Astrocyte (in vitro differentiated cells and primary cell): Measurements from ENCODE around the gene RPP38. TPM values are rescaled to one million over a fixed set of nuclear protein-coding genes. Genes with fewer than 3 reads are reported as not detected.

Experiments
- DNase-seq: peaks from one replicate; pipeline ENCODE4 v3.0.0-alpha.2; 2010; ENCODE audit warnings: low read depth
- FAIRE-seq: peaks from 2 replicates; lab custom pipeline; 2011; peaks lifted over from hg19 to GRCh38; lab: Jason Lieb, UNC
- H2AFZ ChIP-seq: 2 replicates; pipeline ENCODE4 v1.6.0; 2012; ENCODE audit warnings: low read depth, low read length, inconsistent platforms
- H3K27ac ChIP-seq: 2 replicates; pipeline ENCODE4 v1.5.1; 2011; ENCODE audit warnings: low read depth, low read length, inconsistent platforms
- H3K27me3 ChIP-seq: 2 replicates; pipeline ENCODE4 v1.6.0; 2011; ENCODE audit warnings: low read length, inconsistent platforms; ENCODE audit not compliant: insufficient read depth
- H3K36me3 ChIP-seq: 2 replicates; pipeline ENCODE4 v1.5.1; 2011; ENCODE audit warnings: low read length, inconsistent platforms; ENCODE audit not compliant: insufficient read depth
- H3K4me1 ChIP-seq: 2 replicates; pipeline ENCODE4 v1.5.1; 2011; ENCODE audit warnings: low read length, inconsistent platforms; ENCODE audit not compliant: insufficient read depth
- H3K4me2 ChIP-seq: 2 replicates; pipeline ENCODE4 v1.6.0; 2012; ENCODE audit warnings: low read length, inconsistent platforms
- H3K4me3 ChIP-seq: 2 replicates; pipeline ENCODE4 v1.5.1; 2011; ENCODE audit warnings: low read depth, mild to moderate bottlenecking, low read length, inconsistent platforms; ENCODE audit not compliant: insufficient read depth
- H3K79me2 ChIP-seq: 2 replicates; pipeline ENCODE4 v1.6.0; 2012; ENCODE audit warnings: mild to moderate bottlenecking, low read length, inconsistent platforms; ENCODE audit not compliant: insufficient read depth
- H3K9ac ChIP-seq: 2 replicates; pipeline ENCODE4 v1.6.0; 2012; ENCODE audit warnings: mild to moderate bottlenecking, low read length, inconsistent platforms
- H3K9me3 ChIP-seq: 2 replicates; pipeline ENCODE4 v1.5.1; 2012; ENCODE audit warnings: low read depth, mild to moderate bottlenecking, low read length, inconsistent platforms; ENCODE audit not compliant: insufficient read depth
- H4K20me1 ChIP-seq: 2 replicates; pipeline ENCODE4 v1.6.0; 2012; ENCODE audit warnings: low read length, inconsistent platforms; ENCODE audit not compliant: insufficient read depth
- H3K27ac Mint-ChIP-seq: one replicate; pipeline ENCODE4 v1.8.0; 2021; ENCODE audit warnings: mild to moderate bottlenecking, mixed read lengths; ENCODE audit not compliant: unreplicated experiment
- H3K27me3 Mint-ChIP-seq: one replicate; pipeline ENCODE4 v1.8.0; 2021; ENCODE audit warnings: low read depth, mixed read lengths; ENCODE audit not compliant: unreplicated experiment
- H3K36me3 Mint-ChIP-seq: one replicate; pipeline ENCODE4 v1.8.0; 2021; ENCODE audit warnings: low read depth, mixed read lengths; ENCODE audit not compliant: unreplicated experiment
- H3K4me1 Mint-ChIP-seq: one replicate; pipeline ENCODE4 v1.8.0; 2021; ENCODE audit warnings: low read depth, mixed read lengths; ENCODE audit not compliant: unreplicated experiment
- H3K4me3 Mint-ChIP-seq: one replicate; pipeline ENCODE4 v1.8.0; 2021; ENCODE audit warnings: mild to moderate bottlenecking, moderate library complexity, mixed read lengths; ENCODE audit not compliant: unreplicated experiment
- H3K9me3 Mint-ChIP-seq: one replicate; pipeline ENCODE4 v1.8.0; 2021; ENCODE audit warnings: mild to moderate bottlenecking, mixed read lengths; ENCODE audit not compliant: unreplicated experiment
- EZH2 ChIP-seq: IDR thresholded peaks from 2 replicates; pipeline ENCODE4 v1.6.1; 2012; ENCODE audit warnings: mild to moderate bottlenecking, low read length, inconsistent platforms; ENCODE audit not compliant: insufficient read depth
- total RNA-seq: library from RNA; stranded (reverse); gene quantifications from 2 replicates; pipeline ENCODE4 v1.2.1, GENCODE V29; 2021
- TF ChIP-seq, protein P1 (sequence below): IDR thresholded peaks from 2 replicates; pipeline ENCODE4 v1.5.1; 2011; ENCODE audit warnings: low read depth, mild to moderate bottlenecking, inconsistent platforms, low read length, moderate library complexity; ENCODE audit not compliant: insufficient read depth

RPP38 gene
- total RNA-seq, 1 donor from 2014 or later, result 17.6 TPM

DNA sequence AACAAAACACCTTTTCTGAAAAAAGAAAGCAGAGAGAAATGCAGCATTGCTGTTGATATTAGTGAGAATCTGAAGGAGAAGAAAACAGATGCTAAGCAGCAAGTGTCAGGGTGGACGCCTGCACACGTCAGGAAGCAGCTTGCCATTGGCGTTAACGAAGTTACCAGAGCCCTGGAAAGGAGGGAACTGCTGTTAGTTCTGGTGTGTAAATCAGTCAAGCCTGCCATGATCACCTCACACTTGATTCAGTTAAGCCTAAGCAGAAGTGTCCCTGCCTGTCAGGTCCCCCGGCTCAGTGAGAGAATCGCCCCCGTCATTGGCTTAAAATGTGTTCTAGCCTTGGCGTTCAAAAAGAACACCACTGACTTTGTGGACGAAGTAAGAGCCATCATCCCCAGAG lies 6.4 kb downstream of the RPP38 start:
- Mint-ChIP-seq H3K4me3 (no peak overlapping the region), H3K27me3 (no peaks in the 10 kb centered on the region), H3K27ac (no peak overlapping the region), H3K4me1 (peaks cover 10% of the 10 kb centered on the region), H3K36me3 (peaks cover 20% of the 10 kb centered on the region), H3K9me3 (no peaks in the 10 kb centered on the region)
- Histone ChIP-seq H3K9me3 (no peaks in the 10 kb centered on the region), H3K36me3 (peaks cover 31% of the 10 kb centered on the region), H3K27me3 (no peaks in the 10 kb centered on the region), H2AFZ (no peak overlapping the region), H3K79me2 (peaks cover 40% of the 10 kb centered on the region), H3K4me3 (no peak overlapping the region), H3K4me2 (no peak overlapping the region), H3K27ac (no peak overlapping the region), H3K9ac (no peak overlapping the region), H4K20me1 (peaks cover 29% of the 10 kb centered on the region), H3K4me1 (peaks cover 4% of the 10 kb centered on the region)
- FAIRE-seq (no peak), DNase-seq (no peak)
- TF ChIP-seq EZH2, result no peak
- TF ChIP-seq, protein P1, sequence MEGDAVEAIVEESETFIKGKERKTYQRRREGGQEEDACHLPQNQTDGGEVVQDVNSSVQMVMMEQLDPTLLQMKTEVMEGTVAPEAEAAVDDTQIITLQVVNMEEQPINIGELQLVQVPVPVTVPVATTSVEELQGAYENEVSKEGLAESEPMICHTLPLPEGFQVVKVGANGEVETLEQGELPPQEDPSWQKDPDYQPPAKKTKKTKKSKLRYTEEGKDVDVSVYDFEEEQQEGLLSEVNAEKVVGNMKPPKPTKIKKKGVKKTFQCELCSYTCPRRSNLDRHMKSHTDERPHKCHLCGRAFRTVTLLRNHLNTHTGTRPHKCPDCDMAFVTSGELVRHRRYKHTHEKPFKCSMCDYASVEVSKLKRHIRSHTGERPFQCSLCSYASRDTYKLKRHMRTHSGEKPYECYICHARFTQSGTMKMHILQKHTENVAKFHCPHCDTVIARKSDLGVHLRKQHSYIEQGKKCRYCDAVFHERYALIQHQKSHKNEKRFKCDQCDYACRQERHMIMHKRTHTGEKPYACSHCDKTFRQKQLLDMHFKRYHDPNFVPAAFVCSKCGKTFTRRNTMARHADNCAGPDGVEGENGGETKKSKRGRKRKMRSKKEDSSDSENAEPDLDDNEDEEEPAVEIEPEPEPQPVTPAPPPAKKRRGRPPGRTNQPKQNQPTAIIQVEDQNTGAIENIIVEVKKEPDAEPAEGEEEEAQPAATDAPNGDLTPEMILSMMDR, result no peak

DNA sequence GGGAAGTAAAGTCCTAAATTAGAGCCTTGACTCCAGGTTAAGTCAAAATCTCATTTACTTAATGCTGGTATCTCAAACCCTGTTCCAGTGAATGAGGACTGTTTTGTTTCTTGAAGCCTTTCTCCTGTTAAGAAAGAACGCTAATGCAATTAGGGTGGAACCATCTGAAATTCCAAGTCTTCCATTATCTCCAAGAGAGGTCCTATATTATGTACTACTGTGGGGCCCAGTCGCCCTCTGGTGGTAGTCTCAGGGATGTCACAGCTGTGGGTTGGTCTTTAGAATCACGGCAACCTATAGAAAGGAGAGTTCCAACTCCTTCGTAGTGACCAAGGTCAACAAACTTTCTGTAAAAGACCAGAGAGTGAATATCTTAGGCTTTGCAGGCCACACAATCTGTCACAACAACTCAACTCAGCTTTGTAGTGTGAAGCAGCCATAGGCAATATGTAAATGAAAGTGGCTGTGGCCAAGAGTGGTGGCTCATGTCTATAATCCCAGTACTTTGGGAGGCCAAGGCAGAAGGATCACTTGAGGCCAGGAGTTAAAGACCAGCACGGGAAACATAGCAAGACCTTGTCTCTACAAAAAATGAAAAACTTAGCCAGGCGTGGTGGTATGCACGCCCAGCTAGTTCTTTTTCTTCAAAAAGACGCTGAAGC lies 9.3 kb downstream of the RPP38 start:
- peaks cover 23% of the 10 kb centered on the region for H3K36me3 Mint-ChIP-seq
- Histone ChIP-seq H4K20me1 (peaks cover 14% of the 10 kb centered on the region), H3K36me3 (peaks cover 31% of the 10 kb centered on the region), H3K9me3 (no peaks in the 10 kb centered on the region), H2AFZ (no peak overlapping the region), H3K79me2 (peaks cover 10% of the 10 kb centered on the region), H3K4me1 (no peaks in the 10 kb centered on the region), H3K27me3 (no peaks in the 10 kb centered on the region), H3K4me2 (no peak overlapping the region), H3K27ac (no peak overlapping the region), H3K9ac (no peak overlapping the region), H3K4me3 (no peak overlapping the region)
- H3K27me3 Mint-ChIP-seq, result no peaks in the 10 kb centered on the region
- no peaks in the 10 kb centered on the region for H3K9me3 Mint-ChIP-seq
- no peak overlapping the region for H3K4me3 Mint-ChIP-seq
- no peak overlapping the region for H3K27ac Mint-ChIP-seq
- no peaks in the 10 kb centered on the region for H3K4me1 Mint-ChIP-seq
- TF ChIP-seq, protein P1, result peak; percentile 97
- TF ChIP-seq EZH2, result no peak
- DNase-seq, result peak; percentile 20
- peak; percentile 17 for FAIRE-seq

DNA sequence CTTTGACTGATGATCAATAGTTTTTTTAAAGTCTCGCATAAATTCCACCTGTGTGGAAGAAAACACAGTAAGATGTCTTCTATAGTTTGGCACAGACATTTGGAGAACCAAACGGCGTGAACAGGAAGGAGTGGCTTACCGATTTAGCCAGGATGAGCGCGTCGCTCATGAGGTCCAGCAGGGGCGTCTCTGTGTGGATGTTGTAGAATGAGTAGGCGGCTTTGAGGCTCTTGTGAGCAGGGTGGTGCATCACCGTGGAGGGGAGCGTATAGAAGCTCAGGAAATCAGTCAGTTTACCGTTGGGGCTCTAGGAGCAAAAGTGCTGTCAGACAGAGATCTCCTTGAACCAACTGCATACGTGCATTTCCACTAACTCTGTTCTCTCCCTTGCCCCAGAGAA lies 15.5 kb downstream of the RPP38 start:
- DNase-seq, result no peak

More for the DNA sequence above, 15.5 kb downstream of the RPP38 start:
- Histone ChIP-seq H2AFZ (no peak overlapping the region), H3K27me3 (no peaks in the 10 kb centered on the region), H3K4me2 (no peak overlapping the region), H4K20me1 (peaks cover 3% of the 10 kb centered on the region), H3K4me1 (no peaks in the 10 kb centered on the region), H3K9ac (no peak overlapping the region), H3K27ac (no peak overlapping the region), H3K9me3 (no peaks in the 10 kb centered on the region), H3K79me2 (peaks cover 10% of the 10 kb centered on the region), H3K4me3 (no peak overlapping the region), H3K36me3 (peaks cover 6% of the 10 kb centered on the region)
- TF ChIP-seq, protein P1, result no peak
- TF ChIP-seq EZH2, result no peak
- Mint-ChIP-seq H3K9me3 (no peaks in the 10 kb centered on the region), H3K27me3 (no peaks in the 10 kb centered on the region), H3K27ac (no peak overlapping the region), H3K4me3 (no peak overlapping the region), H3K36me3 (peaks cover 14% of the 10 kb centered on the region), H3K4me1 (peaks cover 10% of the 10 kb centered on the region)
- no peak for FAIRE-seq
